GM12865 (cell line): ENCODE data around the gene MED13L.

ENCODE experiments used
- DNase-seq: peaks from one replicate; pipeline ENCODE4 v3.0.0; 2010; ENCODE audit warnings: low read depth
- H3K4me3 ChIP-seq: 2 replicates; pipeline ENCODE4 v1.5.1; 2011; ENCODE audit warnings: mild to moderate bottlenecking, low read depth, low read length, control low read depth
- CTCF ChIP-seq: IDR thresholded peaks from 2 replicates; pipeline ENCODE4 v1.5.1; 2011; ENCODE audit warnings: low read length, control low read depth, low read depth, inconsistent platforms; ENCODE audit not compliant: insufficient read depth; ENCODE audit errors: missing control alignments

The MED13L gene

GRCh38 chr12:116160883-116161458 lies 116.5 kb downstream of the MED13L start:
- no peak for DNase-seq
- TF ChIP-seq CTCF: no peak
- no peak overlapping the region for H3K4me3 ChIP-seq

DNA sequence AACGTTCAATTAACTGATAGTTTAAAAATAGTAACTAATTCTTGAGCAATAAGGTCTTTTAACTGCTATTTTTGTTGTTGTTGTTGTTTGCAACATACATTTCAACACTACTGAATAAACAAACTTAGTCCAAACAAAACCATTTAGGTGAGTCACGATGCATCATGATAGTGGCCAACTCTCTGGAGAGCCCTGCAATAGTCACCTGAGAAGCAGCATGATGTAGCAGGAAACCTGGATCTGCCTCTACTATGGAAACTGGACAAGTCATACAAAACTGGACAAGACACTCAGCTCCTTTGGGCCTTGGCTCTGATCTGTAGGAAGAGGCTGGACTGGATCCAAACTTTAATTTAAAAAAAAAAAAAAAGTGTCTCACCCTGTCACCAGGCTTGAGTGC lies 117.3 kb downstream of the MED13L start:
- no peak for DNase-seq
- no peak overlapping the region for H3K4me3 ChIP-seq
- TF ChIP-seq CTCF: no peak

DNA sequence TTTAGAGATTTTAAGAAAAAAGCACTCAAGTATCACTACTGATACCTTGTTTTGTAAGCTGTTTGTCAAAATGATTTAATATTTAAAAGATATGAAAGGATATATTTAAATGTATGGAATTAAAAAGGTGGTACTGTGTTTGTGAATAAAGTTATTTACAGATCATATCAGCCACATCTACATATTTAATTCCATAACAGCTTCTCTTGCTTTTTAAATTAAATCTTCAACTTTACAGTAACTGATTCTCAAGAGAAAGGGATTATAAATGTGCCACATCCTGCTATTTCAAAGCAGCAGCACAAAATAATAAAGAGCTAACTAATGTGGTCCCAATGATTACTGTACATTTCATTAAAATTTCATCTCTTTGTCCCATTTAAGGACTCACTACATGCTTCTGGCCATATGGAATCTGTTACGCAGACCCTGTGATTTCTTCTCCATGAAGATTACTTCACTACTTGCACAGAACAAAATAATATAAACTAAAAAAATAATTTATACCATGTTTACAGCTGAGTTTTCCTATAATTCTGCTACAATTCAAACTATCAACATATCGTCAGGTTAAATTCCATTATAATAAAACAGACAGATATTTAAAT lies 117.8 kb downstream of the MED13L start:
- no peak for DNase-seq
- no peak overlapping the region for H3K4me3 ChIP-seq
- no peak for TF ChIP-seq CTCF

DNA sequence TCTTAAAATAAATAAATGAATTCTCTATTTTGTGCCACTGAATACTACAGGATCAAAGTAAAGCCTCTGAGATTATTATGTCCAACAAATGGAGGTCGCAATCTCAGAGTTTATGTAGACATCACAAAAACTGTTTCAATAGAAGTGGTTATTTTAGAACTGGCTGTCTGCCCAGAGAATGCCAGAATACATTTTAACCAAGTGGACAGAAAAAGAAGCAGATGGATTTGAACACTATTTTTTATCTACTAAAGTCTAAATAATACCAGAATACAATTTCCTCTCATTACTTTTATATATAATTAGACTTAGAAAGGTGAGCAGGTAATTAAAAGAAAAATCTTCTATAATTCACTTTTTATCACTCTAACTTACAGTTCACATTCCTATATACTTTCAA lies 118.3 kb downstream of the MED13L start:
- H3K4me3 ChIP-seq: no peak overlapping the region
- no peak for TF ChIP-seq CTCF
- no peak for DNase-seq

- no peak overlapping the region for H3K4me3 ChIP-seq
- TF ChIP-seq CTCF: no peak
- DNase-seq: no peak
These were observed 119.6 kb downstream of the MED13L start for GRCh38 chr12:116157845-116158267.

GRCh38 chr12:116156614-116157013 lies 120.9 kb downstream of the MED13L start:
- no peak overlapping the region for H3K4me3 ChIP-seq
- TF ChIP-seq CTCF: no peak
- DNase-seq: no peak

DNA sequence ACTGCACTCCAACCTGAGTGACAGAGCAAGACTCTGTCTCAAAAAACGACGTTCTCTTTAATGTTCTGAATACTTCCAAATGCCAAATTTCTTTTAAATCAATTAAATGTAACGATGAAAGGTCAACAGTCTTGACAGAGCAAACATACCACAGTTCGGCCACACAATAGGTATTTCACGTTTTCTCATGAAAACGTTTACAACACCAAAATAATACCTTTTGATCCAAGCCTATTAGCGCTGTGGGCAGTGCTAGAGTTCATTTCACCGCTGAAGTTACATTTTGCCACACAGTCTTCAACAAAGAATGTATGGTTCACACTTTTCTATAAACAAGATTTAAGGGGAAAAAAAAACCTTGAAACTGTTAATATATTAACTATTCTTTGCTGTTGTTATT lies 122.1 kb downstream of the MED13L start:
- H3K4me3 ChIP-seq: no peak overlapping the region
- DNase-seq: no peak
- TF ChIP-seq CTCF: no peak
